Activated CD8-positive, alpha-beta T cell treated with anti-CD3 and anti-CD28 coated beads for 36 hours (primary cell): Measurements from ENCODE around the gene ASB2. TPM values are rescaled to one million over a fixed set of nuclear protein-coding genes. Genes with fewer than 3 reads are reported as not detected.

Experiments used
- ATAC-seq: fragments of 200-7000 bp; cut with Tn5 transposase; one replicate; pipeline ENCODE4 v1.10.0; 2021; ENCODE audit warnings: mild to moderate bottlenecking, moderate library complexity
- CTCF ChIA-PET: fragments of 350-600 bp; sonication (Branson Sonifier 250); formaldehyde crosslinking; loops from one replicate; lab custom pipeline; 2021; ENCODE audit warnings: antibody characterized with exemption; lab: Charles Lee
- POLR2A ChIA-PET: fragments of 350-600 bp; sonication (Branson Sonifier 250); formaldehyde crosslinking; loops from one replicate; lab custom pipeline; 2021; ENCODE audit warnings: antibody characterized with exemption; lab: Charles Lee
- DNase-seq: peaks from one replicate; pipeline ENCODE4 v3.0.0-alpha.2; 2020
- H3K27ac Mint-ChIP-seq: one replicate; pipeline ENCODE4 v1.8.0; 2021; ENCODE audit warnings: mild to moderate bottlenecking, mixed read lengths
- H3K27me3 Mint-ChIP-seq: one replicate; pipeline ENCODE4 v1.8.0; 2021; ENCODE audit warnings: mixed read lengths
- H3K36me3 Mint-ChIP-seq: one replicate; pipeline ENCODE4 v1.8.0; 2021; ENCODE audit warnings: low read depth, mixed read lengths
- H3K4me1 Mint-ChIP-seq: one replicate; pipeline ENCODE4 v1.8.0; 2021; ENCODE audit warnings: low read depth, mixed read lengths
- H3K4me3 Mint-ChIP-seq: one replicate; pipeline ENCODE4 v1.8.0; 2021; ENCODE audit warnings: mild to moderate bottlenecking, moderate library complexity, mixed read lengths
- H3K9me3 Mint-ChIP-seq: one replicate; pipeline ENCODE4 v1.8.0; 2021; ENCODE audit warnings: mixed read lengths
- CTCF ChIP-seq: fragments of 200-600 bp; IDR thresholded peaks from one replicate; pipeline ENCODE4 v1.8.0; 2022; ENCODE audit warnings: antibody characterized with exemption, mild to moderate bottlenecking
- intact Hi-C: fragments of 100-400 bp; cut with micrococcal nuclease; formaldehyde crosslinking; loops from one replicate; pipeline ENCODE4 v1.10.0; 2022
- total RNA-seq, 2 experiments: library from RNA; stranded (reverse); gene quantifications; one replicate each; pipeline ENCODE4 v1.2.3, GENCODE V29; 2021

Gene ASB2
- total RNA-seq, 2 experiments from 2014 or later: 11.7 to 12.7 TPM

DNA sequence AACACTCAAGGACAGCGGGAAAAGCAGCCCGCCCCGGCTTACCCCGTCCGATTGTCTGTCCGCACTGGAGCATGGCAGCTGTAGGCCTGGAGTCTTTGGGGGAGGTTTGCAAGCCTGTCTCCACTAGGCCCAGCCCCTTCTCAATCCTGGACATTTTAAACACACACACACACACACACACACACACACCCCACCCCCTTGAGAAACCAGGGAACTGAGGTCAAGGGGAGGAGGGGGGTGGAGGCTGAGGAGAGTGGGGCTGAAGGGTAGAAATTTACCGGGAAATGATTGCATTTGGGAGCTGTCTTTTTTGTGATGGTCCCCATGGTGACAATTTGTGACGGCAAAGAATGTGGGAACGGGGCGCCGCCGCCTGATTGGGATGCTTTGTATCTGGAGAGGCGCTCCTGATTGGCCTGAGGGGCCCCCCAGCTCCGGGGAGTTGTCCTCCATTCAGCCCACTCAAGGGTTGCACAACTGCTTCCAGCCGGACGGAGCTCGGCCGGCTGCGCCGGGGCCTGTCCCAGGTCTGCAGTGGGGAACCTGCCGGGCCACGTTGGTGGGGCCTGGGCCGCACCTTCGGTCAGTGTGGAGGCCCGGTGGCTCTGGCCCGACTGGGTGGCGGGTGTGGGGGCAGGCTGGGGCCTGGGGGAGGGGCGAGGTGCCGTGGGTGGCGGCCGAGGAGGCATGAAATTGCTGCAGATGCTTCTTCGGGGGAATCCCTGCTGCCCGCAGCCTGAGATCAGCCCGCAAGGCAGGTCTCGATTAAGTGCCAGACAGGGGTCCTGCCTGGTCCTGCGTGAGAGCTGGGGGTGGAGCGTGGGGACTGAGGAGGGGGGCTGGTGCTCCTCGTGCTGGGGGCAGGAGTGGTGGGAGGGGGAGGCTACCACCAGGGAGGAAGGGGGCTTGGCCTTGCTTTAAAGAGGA is 49.2 kb downstream of the ASB2 start, which contains the start of gene FAM181A:
FAM181A (plus strand) TSS at position 472 of the 927 bp plus-strand sequence. CDS start 942 bp downstream, outside the sequence.
- ChIA-PET CTCF (no interaction called here), POLR2A (no interaction called here)

DNA sequence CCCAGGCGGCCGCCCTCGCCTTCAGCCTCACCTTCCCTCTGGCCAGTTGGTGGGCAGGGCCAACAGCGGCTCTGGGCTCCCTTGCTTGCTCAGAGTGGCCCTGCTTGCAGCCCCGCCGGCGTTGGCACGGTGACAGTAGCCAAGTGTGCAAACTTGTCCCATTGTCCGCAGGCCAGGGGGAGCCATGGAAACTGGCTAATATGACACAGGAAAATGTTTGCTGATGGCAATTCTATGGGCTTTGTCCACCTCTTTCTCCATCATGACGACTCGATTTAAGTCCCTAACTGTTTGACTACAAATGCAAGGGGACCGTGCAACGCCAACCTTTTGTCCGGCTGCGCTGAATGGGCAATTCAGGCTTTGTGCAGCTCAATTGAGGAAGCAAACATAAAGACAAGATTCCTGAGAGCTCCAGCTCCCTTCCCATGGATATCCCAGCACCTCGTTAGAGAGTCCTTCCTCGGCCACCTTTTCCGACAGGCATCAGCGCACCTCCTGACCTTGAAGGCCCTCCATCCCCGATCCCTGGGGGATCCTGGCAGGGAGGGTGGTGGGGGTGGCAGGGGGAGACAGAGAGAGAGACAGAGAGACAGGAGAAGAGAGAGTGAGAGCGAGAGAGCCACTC is 50.0 kb downstream of the ASB2 start:
- H3K27me3 Mint-ChIP-seq: no peaks in the 10 kb centered on the region
- no peak for ATAC-seq
- no peak overlapping the region for H3K4me3 Mint-ChIP-seq
- no peaks in the 10 kb centered on the region for H3K36me3 Mint-ChIP-seq
- H3K27ac Mint-ChIP-seq: no peak overlapping the region
- POLR2A ChIA-PET: no interaction called here
- H3K9me3 Mint-ChIP-seq: no peaks in the 10 kb centered on the region
- CTCF ChIA-PET: interaction anchor here (0.9 kb wide), 1 partner anchor 206 kb away, joined by 3 read pairs; no protein-coding TSS in a partner anchor
- DNase-seq: no peak
- no peaks in the 10 kb centered on the region for H3K4me1 Mint-ChIP-seq
- TF ChIP-seq CTCF: no peak
- intact Hi-C loops: no loop called here

More for the DNA sequence above, 49.2 kb downstream of the ASB2 start, which contains the start of gene FAM181A:
- Mint-ChIP-seq H3K27me3 (no peaks in the 10 kb centered on the region), H3K4me3 (no peak within 1 kb of the TSS), H3K9me3 (no peaks in the 10 kb centered on the region), H3K27ac (no peak within 1 kb of the TSS), H3K4me1 (no peaks in the 10 kb centered on the region), H3K36me3 (no peaks in the 10 kb centered on the region)
- ATAC-seq (no peak), DNase-seq (no peak)
- intact Hi-C loops: no loop called here
- TF ChIP-seq CTCF: no peak

- DNase-seq (no peak), ATAC-seq (no peak)
- Mint-ChIP-seq H3K27ac (no peak overlapping the region), H3K27me3 (no peaks in the 10 kb centered on the region), H3K4me3 (no peak overlapping the region), H3K4me1 (no peaks in the 10 kb centered on the region), H3K9me3 (no peaks in the 10 kb centered on the region), H3K36me3 (no peaks in the 10 kb centered on the region)
- CTCF ChIA-PET: interaction anchor here (0.9 to 2.3 kb wide), 2 partner anchors 10 to 207 kb away, joined by 3 to 9 read pairs; no protein-coding TSS in a partner anchor
- no peak for TF ChIP-seq CTCF
- intact Hi-C loops: no loop called here
- POLR2A ChIA-PET: no interaction called here
These were observed 50.9 kb downstream of the ASB2 start for GRCh38 chr14:93925374-93925895.

DNA sequence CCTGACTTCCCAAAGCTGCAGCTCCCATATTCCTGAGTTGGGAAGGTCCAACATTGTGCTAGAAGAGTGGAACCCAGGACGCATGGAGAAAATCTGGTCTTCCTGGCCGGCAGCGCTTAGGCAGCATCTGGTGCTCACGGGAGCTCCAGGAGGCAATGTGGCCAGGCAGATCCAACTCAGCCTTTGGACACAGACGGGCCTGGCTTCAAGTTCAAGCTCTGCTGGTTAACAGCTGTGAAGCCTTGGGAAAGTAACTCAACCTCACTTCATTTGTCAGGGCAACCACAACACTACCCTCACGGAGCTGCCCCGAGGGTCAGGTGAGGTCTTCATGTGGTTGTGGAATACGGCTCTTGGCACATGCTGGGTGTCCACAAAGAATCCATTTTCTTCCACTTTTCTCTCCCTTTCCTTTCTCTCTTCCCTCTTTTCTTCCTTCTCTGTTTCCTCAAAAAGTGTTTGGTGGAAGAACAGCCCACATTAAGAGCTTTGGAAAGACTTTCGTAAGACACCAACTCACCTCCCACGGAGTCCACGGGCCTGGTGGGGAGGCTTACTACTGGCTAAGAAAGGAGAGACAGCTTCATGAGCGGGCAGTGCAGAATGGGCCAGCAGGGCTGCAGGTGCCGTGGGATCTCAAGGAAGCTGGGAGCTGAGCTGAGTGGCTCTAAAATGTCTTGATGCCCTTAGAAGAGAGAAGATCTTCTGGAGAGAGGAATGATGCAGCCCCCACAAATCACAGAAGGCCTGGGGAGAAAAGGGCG is 51.6 kb downstream of the ASB2 start:
- H3K4me1 Mint-ChIP-seq: no peaks in the 10 kb centered on the region
- peaks cover under 1% of the 10 kb centered on the region for H3K9me3 Mint-ChIP-seq
- no peak for TF ChIP-seq CTCF
- intact Hi-C loops: no loop called here
- CTCF ChIA-PET: interaction anchor here (1.7 to 2.3 kb wide), 2 partner anchors 11 to 15 kb away, joined by 8 to 9 read pairs; no protein-coding TSS in a partner anchor
- no peaks in the 10 kb centered on the region for H3K27me3 Mint-ChIP-seq
- no peak overlapping the region for H3K27ac Mint-ChIP-seq
- H3K36me3 Mint-ChIP-seq: no peaks in the 10 kb centered on the region
- H3K4me3 Mint-ChIP-seq: no peak overlapping the region
- ATAC-seq (no peak), DNase-seq (no peak)
- POLR2A ChIA-PET: no interaction called here
